ENCODE measurements around the gene WDFY3.

DNA sequence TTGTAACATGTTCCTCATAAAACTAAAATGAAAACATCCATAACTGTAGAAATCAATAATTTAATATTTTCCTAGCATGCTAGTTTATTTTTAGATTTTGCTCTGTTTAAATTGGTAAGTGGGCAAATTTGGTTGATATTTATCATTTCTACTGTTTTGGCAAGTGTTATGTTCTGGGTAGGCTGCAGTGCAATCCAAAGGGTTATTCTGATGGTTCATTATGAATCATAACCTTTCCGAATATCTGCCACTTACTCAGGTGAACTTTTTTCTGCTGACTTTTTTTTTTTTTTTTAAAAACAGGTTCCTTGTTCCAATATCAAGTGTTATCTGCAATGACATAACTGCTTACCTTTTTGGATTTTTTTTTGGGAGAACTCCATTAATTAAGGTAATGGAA is 331.5 kb downstream of the WDFY3 start:
- TF ChIP-seq, protein P1, sequence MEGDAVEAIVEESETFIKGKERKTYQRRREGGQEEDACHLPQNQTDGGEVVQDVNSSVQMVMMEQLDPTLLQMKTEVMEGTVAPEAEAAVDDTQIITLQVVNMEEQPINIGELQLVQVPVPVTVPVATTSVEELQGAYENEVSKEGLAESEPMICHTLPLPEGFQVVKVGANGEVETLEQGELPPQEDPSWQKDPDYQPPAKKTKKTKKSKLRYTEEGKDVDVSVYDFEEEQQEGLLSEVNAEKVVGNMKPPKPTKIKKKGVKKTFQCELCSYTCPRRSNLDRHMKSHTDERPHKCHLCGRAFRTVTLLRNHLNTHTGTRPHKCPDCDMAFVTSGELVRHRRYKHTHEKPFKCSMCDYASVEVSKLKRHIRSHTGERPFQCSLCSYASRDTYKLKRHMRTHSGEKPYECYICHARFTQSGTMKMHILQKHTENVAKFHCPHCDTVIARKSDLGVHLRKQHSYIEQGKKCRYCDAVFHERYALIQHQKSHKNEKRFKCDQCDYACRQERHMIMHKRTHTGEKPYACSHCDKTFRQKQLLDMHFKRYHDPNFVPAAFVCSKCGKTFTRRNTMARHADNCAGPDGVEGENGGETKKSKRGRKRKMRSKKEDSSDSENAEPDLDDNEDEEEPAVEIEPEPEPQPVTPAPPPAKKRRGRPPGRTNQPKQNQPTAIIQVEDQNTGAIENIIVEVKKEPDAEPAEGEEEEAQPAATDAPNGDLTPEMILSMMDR (optimal IDR thresholded peaks at IDR 0.05 in 1 of 3, IDR thresholded peaks at IDR 0.05 in 1 of 3, conservative IDR thresholded peaks at IDR 0.05 in 1 of 3; ENCODE audit: extremely low read depth in 1 of 3, insufficient read depth in 2 of 3, low read length in 3 of 3), result no peak
- TF ChIP-seq EZH2 (IDR thresholded peaks at IDR 0.05; ENCODE audit: low read length), result no peak
